H1 (cell line): ENCODE measurements around the gene CRY1. TPM values are rescaled to one million over a fixed set of nuclear protein-coding genes. Genes with fewer than 3 reads are reported as not detected.

Experiments
- CTBP2 ChIP-seq: IDR thresholded peaks from 2 replicates; pipeline ENCODE4 v1.7.0; 2011; ENCODE audit warnings: borderline replicate concordance, mild to moderate bottlenecking, moderate library complexity, mixed read lengths, low read length; ENCODE audit not compliant: insufficient read depth, insufficient read length
- NRF1 ChIP-seq: IDR thresholded peaks from 2 replicates; pipeline ENCODE4 v1.6.1; 2011; ENCODE audit warnings: mild to moderate bottlenecking, low read depth, low read length, improper control_type of control experiment
- POLR2AphosphoS5 ChIP-seq: IDR thresholded peaks from 2 replicates; pipeline ENCODE4 v1.6.1; 2011; ENCODE audit warnings: low read depth, low read length
- RXRA ChIP-seq: IDR thresholded peaks from 2 replicates; pipeline ENCODE4 v1.6.1; 2011; ENCODE audit warnings: low read depth, mild to moderate bottlenecking, low read length, moderate library complexity; ENCODE audit not compliant: insufficient read depth
- SP1 ChIP-seq: IDR thresholded peaks from 2 replicates; pipeline ENCODE4 v1.6.1; 2011; ENCODE audit warnings: low read depth, low read length
- TBP ChIP-seq: IDR thresholded peaks from 2 replicates; pipeline ENCODE4 v1.6.1; 2011; ENCODE audit warnings: low read depth, low read length, improper control_type of control experiment
- YY1 ChIP-seq: IDR thresholded peaks from 2 replicates; pipeline ENCODE4 v1.6.1; 2011; ENCODE audit warnings: low read depth, mild to moderate bottlenecking, low read length
- polyA plus RNA-seq, 7 experiments: library from polyadenylated mRNA; depleted of rRNA in 3 of 7; stranded (reverse) in 5 of 7; unstranded in 2 of 7; fragments of >200 nt in 5 of 7; fragments of 200-250 nt in 2 of 7; gene quantifications; 1 replicate in 5 of 7; 2 replicates in 1 of 7; 4 replicates in 1 of 7; pipeline versions ENCODE4 v1.2.1 to v1.2.3, GENCODE V29; 2011 to 2013; ENCODE audit warnings: missing spikeins in 2 of 7, mixed read lengths in 2 of 7
- total RNA-seq: library from RNA; stranded (reverse); fragmentation: NEBNext Ultra II Directional; extraction: Animal tissue kit (Norgen Biotek cat#: 25700); gene quantifications from 2 replicates; pipeline ENCODE4 v1.2.1, GENCODE V29; 2021
- TF ChIP-seq, protein P1 (sequence below), 3 experiments: IDR thresholded peaks; 1 replicate in 2 of 3; 2 replicates in 1 of 3; pipeline versions ENCODE4 v1.5.1 to v1.6.1; 2011; ENCODE audit warnings: low read length in 3 of 3, mild to moderate bottlenecking in 3 of 3, inconsistent platforms in 2 of 3, low read depth in 1 of 3, moderate library complexity in 1 of 3; ENCODE audit not compliant: insufficient read depth in 1 of 3; ENCODE audit errors: control extremely low read depth in 1 of 3

Gene CRY1
- total and polyA plus RNA-seq, 2 of the 8 experiments (the other 6 are each of a cell fraction or from before 2014, with no cell fraction given): 13.6 to 25.1 TPM

- TF ChIP-seq, protein P1, sequence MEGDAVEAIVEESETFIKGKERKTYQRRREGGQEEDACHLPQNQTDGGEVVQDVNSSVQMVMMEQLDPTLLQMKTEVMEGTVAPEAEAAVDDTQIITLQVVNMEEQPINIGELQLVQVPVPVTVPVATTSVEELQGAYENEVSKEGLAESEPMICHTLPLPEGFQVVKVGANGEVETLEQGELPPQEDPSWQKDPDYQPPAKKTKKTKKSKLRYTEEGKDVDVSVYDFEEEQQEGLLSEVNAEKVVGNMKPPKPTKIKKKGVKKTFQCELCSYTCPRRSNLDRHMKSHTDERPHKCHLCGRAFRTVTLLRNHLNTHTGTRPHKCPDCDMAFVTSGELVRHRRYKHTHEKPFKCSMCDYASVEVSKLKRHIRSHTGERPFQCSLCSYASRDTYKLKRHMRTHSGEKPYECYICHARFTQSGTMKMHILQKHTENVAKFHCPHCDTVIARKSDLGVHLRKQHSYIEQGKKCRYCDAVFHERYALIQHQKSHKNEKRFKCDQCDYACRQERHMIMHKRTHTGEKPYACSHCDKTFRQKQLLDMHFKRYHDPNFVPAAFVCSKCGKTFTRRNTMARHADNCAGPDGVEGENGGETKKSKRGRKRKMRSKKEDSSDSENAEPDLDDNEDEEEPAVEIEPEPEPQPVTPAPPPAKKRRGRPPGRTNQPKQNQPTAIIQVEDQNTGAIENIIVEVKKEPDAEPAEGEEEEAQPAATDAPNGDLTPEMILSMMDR (IDR thresholded peaks at IDR 0.05; ENCODE audit: control extremely low read depth in 1 of 3, insufficient read depth in 1 of 3, low read depth in 1 of 3, low read length in 3 of 3): no peak
- TF ChIP-seq NRF1: no peak
- no peak for TF ChIP-seq CTBP2
- TF ChIP-seq RXRA: no peak
- TF ChIP-seq POLR2AphosphoS5: no peak
- TF ChIP-seq YY1: no peak
- no peak for TF ChIP-seq TBP
- TF ChIP-seq SP1: no peak
- TF ChIP-seq, all 59 proteins: peak for 0
These were observed 151.7 kb downstream of the CRY1 start (continued) for GRCh38 chr12:106941481-106942156.

Other genes with a start within 250 kb of the CRY1 start
- gene TMEM263, start 137.6 kb downstream of the CRY1 start, total RNA-seq: 12.3 and 14.5 TPM in 2 replicates
- 2.9 and 3.4 TPM in 2 replicates for gene TMEM263, start 137.6 kb downstream of the CRY1 start, polyA plus RNA-seq (2011; rRNA removed)
- gene MTERF2, start 106.4 kb downstream of the CRY1 start, total RNA-seq: 6.2 and 7.1 TPM in 2 replicates
- gene MTERF2, start 106.4 kb downstream of the CRY1 start, polyA plus RNA-seq (2011; rRNA removed): 2.6 and 2.8 TPM in 2 replicates